Activated CD8-positive, alpha-beta memory T cell treated with anti-CD3 and anti-CD28 coated beads, Interleukin-2, amount 50 U/mL, for 1 hour (primary cell): ENCODE data around the gene PFDN2.

Source experiments
- DNase-seq: peaks from one replicate; pipeline ENCODE4 v3.0.0-alpha.2; 2020; ENCODE audit errors: extremely low read depth

Gene PFDN2

DNA sequence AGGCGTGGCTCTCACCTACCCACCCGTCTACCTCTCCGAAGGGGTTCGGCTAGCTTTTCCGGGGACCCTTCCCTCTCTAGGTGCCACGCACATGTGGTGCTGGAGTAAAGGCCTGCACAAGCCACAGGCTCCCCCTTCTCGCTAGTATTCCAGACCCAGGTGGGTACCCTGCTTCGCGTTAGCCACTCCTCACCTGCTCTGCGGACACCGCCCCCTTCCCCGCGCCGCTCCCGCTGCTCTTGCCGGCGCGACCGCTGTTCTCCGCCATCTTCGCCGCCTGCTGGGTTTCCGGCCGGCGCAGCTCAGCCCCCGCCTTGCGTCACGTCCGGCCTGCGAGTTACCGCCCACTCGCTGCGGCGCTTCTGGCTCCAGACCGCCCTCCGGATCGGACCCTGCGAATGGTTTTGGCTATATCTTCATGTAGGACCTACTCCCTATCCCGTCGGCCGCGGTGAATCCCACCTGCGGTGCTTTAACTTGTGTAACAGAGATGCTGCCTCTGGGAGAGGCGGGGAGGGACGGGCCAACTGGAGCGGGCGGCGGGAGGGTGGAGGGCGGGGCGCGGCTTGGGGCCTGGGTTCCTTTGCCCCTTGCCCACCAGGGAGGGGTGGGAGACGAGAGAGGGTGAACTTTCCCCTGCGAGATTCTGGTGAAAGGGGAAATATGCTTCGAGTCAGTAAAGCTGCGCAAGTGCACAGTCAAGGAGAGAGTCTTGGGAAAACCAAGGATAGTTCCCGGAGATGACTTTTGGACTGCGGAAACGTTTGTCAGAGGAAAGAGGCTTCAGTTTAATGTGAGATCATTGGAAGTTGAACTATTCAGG is at the start of gene PFDN2, which contains the start of gene NIT1:
Gene PFDN2 (minus strand): TSS at position 279 of the 823 bp plus-strand sequence. CDS start 11 bp downstream, at position 268.
Gene NIT1 (plus strand): TSS at position 347 of the 823 bp plus-strand sequence. CDS start 72 bp downstream, at position 419.
- no peak for DNase-seq

DNA sequence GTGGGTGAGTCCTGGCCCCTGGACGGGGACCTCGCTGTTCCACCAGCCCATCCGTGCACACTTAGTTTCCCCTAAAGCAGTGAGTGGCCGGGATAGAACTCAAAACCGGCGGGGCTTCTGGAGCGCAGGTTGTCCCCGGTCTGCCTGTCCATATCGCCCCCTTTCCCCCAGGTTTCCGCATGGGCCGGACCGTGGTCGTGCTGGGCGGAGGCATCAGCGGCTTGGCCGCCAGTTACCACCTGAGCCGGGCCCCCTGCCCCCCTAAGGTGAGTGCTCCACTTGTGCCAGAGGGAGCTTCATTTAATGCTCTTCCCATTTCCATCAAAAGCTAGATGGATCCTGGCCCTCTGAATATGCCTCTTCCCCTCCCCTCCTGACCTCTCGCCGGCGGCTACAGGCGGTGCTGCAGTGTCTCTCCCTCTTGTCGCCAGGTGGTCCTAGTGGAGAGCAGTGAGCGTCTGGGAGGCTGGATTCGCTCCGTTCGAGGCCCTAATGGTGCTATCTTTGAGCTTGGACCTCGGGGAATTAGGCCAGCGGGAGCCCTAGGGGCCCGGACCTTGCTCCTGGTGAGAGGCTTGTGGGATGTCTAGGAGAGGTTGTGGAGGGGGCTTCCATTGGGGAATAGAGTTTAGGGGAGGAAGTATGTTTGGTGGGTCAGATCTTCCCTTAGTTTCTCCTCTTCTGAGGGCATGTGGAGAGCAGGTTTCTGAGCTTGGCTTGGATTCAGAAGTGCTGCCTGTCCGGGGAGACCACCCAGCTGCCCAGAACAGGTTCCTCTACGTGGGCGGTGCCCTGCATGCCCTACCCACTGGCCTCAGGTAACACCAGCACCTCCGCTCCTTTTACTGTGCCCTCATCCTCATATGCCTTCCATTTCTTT is 49.1 kb upstream of the PFDN2 start:
- no peak for DNase-seq

GRCh38 chr1:161165742-161166668 is 48.2 kb upstream of the PFDN2 start, which contains the start of gene PPOX:
Gene PPOX (plus strand): TSS chr1:161166426. CDS start chr1:161166848, 422 bp downstream.
- DNase-seq, result peak; percentile 78

DNA sequence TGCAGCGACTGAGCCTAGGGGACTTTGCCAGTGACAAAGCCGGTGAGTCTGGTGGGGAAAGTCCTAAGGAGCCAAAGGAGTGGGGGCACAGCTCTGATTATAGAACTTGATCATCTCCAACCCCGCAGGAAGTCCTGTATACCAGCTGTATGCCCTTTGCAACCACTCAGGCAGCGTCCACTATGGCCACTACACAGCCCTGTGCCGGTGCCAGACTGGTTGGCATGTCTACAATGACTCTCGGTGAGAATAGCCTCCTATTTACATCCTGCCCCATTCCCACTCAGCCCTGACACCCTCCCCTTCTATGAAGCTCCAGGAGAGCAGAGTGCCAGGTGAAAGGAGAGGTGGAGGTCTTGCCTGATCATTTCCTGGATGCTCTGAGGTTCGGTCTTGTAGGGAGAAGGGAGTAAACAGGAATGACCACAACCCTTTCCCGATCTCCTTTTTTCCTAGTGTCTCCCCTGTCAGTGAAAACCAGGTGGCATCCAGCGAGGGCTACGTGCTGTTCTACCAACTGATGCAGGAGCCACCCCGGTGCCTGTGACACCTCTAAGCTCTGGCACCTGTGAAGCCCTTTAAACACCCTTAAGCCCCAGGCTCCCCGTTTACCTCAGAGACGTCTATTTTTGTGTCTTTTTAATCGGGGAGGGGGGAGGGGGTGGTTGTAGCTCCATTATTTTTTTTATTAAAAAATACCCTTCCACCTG is 47.2 kb upstream of the PFDN2 start:
- no peak for DNase-seq

GRCh38 chr1:161163793-161164192 is 46.0 kb upstream of the PFDN2 start:
- DNase-seq, result no peak

GRCh38 chr1:161162806-161163205 is 45.0 kb upstream of the PFDN2 start:
- no peak for DNase-seq

DNA sequence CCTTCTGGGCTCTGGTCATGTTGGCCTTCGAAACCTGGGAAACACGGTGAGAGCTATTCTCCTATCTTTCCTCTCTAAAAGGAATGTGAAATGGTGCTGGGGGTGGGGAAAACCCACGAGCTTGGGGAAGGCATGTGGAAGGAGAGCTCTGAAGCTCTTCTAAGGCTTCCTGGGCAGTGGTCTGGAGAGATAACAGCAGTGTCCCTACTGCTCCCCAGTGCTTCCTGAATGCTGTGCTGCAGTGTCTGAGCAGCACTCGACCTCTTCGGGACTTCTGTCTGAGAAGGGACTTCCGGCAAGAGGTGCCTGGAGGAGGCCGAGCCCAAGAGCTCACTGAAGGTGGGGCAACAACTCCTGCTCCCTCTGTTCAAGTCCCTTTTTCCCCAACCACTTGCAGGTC is 44.2 kb upstream of the PFDN2 start:
- DNase-seq, result no peak

DNA sequence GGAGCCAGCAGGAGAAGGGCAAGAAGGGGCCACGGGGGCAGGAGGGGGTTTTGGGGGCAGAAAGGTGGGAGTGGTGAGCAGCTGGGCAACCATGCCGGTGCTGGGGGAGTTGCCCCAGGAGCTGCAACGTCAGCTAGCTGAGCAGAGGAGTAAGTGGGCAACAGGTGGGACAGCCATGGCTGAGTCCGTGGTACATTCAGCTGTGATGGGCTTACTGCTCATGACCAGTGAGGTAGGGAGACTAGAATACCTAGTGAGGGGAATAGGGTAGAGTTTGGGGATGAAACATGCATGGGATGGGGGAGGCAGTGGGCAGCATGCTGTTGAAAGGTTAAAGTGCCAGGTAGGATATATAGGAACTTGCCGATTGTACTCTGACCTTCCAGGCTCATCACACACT is 43.8 kb upstream of the PFDN2 start:
- DNase-seq, result no peak

- no peak for DNase-seq
Observed at GRCh38 chr1:161160671-161161145, 42.9 kb upstream of the PFDN2 start.

DNA sequence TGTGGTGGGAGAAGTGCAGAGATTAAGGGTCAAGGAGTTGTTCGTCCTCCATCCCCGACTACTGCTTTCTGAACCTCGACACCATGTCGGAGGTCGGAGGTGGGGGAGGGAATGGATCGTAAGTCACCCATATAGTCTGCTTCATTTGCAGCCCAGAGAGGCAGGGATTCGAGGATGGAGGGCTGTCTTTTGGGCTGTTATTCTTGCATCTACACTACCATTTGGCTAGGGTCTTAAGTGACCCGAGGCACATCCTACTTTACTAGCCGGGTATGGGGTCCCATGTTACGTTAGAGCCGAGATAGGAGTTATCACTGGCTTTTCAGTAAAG is 42.0 kb upstream of the PFDN2 start:
- no peak for DNase-seq

GRCh38 chr1:161159087-161159912 is 41.5 kb upstream of the PFDN2 start, which contains the start of gene USP21:
Gene USP21 (plus strand): TSS chr1:161159500. CDS start chr1:161160641, 1,141 bp downstream.
- DNase-seq, result peak; percentile 73

DNA sequence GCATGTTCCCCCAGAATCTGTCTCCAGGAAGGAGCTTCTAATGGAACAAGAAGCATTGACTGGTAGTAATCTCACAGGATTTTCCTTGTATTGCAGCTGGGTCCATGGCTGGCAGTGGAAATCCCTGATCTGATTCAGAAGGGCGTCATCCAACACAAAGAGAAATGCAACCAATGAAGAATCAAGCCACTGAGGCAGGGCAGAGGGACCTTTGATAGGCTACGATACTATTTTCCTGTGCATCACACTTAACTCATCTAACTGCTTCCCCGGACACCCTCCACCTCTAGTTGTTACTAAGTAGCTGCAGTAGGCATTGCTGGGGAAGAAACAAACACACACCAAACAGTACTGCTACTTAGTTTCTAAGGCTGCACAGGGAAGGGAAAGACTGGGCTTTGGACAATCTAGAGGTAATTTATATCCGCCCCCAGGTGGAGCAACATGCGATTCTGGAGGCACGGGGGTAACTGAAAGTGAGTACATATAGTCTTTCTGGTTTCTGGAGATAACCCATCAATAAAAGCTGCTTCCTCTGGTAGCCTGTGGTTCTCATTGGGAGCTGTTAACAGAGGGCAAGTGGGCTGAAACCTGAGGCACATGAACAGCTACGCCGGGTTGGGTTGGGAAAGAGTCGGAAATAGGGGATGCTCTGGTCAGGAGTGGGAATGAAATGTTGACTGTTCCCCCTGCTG is 40.6 kb upstream of the PFDN2 start:
- DNase-seq, result no peak

- DNase-seq, result no peak
Observed at GRCh38 chr1:161157867-161158266, 40.0 kb upstream of the PFDN2 start.

DNA sequence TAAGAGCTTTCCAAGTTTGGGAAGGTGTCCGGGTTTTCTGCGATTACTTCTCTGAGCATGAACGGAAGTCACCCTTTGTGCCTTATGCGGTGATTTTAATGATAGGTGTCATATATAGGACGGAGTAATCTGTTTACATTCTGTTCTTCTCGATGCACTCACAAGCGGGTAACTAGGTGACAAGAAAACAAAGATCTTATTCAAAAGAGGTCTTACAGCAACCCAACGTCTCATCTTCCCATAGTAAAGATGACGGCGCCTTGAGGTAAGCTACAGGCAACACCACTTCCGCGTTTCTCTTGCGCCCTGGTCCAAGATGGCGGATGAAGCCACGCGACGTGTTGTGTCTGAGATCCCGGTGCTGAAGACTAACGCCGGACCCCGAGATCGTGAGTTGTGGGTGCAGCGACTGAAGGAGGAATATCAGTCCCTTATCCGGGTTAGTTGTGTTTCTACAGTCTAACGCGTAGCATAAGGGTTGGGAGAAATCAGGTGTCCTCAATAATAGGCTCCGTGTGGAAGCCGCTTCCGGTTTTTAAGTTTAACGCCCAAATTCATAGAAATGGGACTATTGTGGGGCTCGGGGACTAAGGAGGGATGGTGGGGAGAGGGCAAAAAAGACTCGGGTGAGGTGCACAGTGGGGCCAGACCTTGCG is 36.0 kb upstream of the PFDN2 start, which contains the start of gene UFC1:
Gene UFC1 (plus strand): TSS at position 297 of the 656 bp plus-strand sequence. CDS start 20 bp downstream, at position 317.
- DNase-seq, result peak; percentile 75

GRCh38 chr1:161153176-161153575 is 35.3 kb upstream of the PFDN2 start:
- DNase-seq, result no peak

DNA sequence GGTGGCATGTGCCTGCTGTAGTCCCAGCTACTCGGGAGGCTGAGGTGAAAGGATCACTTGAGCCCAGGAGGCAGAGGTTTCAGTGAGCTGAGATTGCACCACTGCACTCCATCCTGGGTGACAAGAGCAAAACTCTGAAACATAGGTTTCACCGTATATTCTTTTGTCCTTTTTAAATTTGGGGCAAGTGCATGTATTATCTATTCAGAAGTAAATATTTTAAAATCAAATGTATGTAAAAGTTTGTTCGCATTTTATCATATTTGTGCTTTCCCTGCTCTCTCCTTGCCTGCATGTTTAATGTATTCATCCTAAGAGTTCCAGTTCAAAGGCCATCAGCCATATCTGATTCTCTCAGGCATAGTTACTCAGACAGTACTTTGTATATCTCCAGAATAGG is 28.0 kb upstream of the PFDN2 start:
- no peak for DNase-seq

DNA sequence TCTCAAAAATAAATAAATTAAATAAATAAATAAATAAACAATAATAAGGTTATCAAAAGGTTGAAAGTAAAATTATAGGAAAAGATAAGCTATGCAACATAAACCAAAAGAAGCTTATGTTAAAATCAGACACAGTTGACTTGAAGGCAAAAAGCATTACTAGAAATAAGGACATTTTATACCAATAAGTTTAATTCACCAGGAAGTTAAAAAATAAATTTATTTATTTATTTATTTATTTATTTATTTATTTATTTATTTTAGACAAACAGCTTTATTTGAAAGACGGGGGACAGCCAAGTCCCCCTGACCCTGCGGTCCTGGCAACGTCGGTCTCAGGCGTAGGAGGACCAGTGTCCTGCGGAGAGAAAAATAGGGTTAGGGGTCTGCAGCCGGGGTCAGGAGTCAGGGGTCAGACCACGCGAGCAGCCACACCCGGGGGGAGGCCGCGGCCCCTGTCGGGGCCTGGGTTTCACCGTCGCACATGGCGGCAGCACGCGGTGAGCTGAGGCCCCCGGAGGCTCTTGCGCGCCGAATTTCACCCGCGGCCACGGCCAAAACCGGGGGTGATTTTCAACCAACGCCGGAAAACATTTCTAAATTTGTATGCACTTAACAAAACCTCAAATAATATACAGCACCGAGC is 23.0 kb upstream of the PFDN2 start:
- DNase-seq, result no peak

DNA sequence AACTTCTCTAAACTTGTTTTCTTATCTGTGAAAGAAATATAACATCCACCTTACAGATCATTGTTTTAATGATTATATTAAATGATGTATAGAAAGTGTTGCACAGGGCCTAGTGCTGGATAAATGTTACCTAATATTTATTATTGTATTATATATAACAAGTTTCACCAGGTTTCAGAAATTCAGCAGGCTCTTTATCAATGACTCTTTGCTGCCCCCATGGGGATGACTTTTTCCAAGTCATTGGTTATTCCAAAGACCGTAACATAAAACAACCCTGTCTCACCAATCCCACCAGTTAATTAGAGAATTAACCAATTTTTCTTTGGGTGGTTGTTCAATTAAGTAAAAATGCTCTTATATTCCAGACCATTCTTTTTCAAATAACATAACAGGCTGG is 21.9 kb upstream of the PFDN2 start:
- no peak for DNase-seq
